Glutamatergic neuron (in vitro differentiated cells): ENCODE results near the gene AHSP. TPM values are rescaled to one million over a fixed set of nuclear protein-coding genes. Genes with fewer than 3 reads are reported as not detected.

ENCODE experiments used
- DNase-seq: peaks from one replicate; pipeline ENCODE4 v3.0.0; 2022
- H3K27ac Mint-ChIP-seq: one replicate; pipeline ENCODE4 v1.8.0; 2020; ENCODE audit warnings: mild to moderate bottlenecking, mixed read lengths, inconsistent platforms; ENCODE audit not compliant: unreplicated experiment
- H3K27me3 Mint-ChIP-seq: one replicate; pipeline ENCODE4 v1.8.0; 2020; ENCODE audit warnings: mild to moderate bottlenecking, moderate library complexity, mixed read lengths, inconsistent platforms; ENCODE audit not compliant: unreplicated experiment
- H3K36me3 Mint-ChIP-seq: one replicate; pipeline ENCODE4 v1.8.0; 2020; ENCODE audit warnings: mild to moderate bottlenecking, mixed read lengths, inconsistent platforms; ENCODE audit not compliant: unreplicated experiment
- H3K4me1 Mint-ChIP-seq: one replicate; pipeline ENCODE4 v1.8.0; 2020; ENCODE audit warnings: mild to moderate bottlenecking, low read depth, mixed read lengths, inconsistent platforms; ENCODE audit not compliant: unreplicated experiment
- H3K4me3 Mint-ChIP-seq: one replicate; pipeline ENCODE4 v1.8.0; 2020; ENCODE audit warnings: mild to moderate bottlenecking, mixed read lengths, inconsistent platforms; ENCODE audit not compliant: unreplicated experiment
- H3K9me3 Mint-ChIP-seq: one replicate; pipeline ENCODE4 v1.8.0; 2020; ENCODE audit warnings: mild to moderate bottlenecking, moderate library complexity, mixed read lengths, inconsistent platforms; ENCODE audit not compliant: unreplicated experiment
- CTCF ChIP-seq: fragments of 200-600 bp; sonication (generic); IDR thresholded peaks from one replicate; pipeline ENCODE4 v1.5.0; 2021; ENCODE audit not compliant: partially characterized antibody, unreplicated experiment
- total RNA-seq: library from RNA; stranded (reverse); fragmentation: NEBNext Ultra II Directional; extraction: Animal tissue kit (Norgen Biotek cat#: 25700); gene quantifications from one replicate; pipeline ENCODE4 v1.2.1, GENCODE V29; 2021; ENCODE audit not compliant: unreplicated experiment

AHSP gene
- total RNA-seq, 1 donor from 2014 or later, result not detected

GRCh38 chr16:31491778-31492418 is 35.8 kb upstream of the AHSP start:
- peaks cover 19% of the 10 kb centered on the region for H3K36me3 Mint-ChIP-seq
- no peaks in the 10 kb centered on the region for H3K4me1 Mint-ChIP-seq
- H3K27me3 Mint-ChIP-seq, result peaks cover 19% of the 10 kb centered on the region
- DNase-seq, result no peak
- no peak for TF ChIP-seq CTCF
- H3K27ac Mint-ChIP-seq, result no peak overlapping the region
- peaks cover 6% of the 10 kb centered on the region for H3K9me3 Mint-ChIP-seq
- no peak overlapping the region for H3K4me3 Mint-ChIP-seq

GRCh38 chr16:31493506-31494125 is 34.1 kb upstream of the AHSP start:
- H3K4me1 Mint-ChIP-seq, result no peaks in the 10 kb centered on the region
- no peak for DNase-seq
- H3K9me3 Mint-ChIP-seq, result peaks cover 6% of the 10 kb centered on the region
- TF ChIP-seq CTCF, result no peak
- no peak overlapping the region for H3K27ac Mint-ChIP-seq
- no peak overlapping the region for H3K4me3 Mint-ChIP-seq
- peaks cover 14% of the 10 kb centered on the region for H3K27me3 Mint-ChIP-seq
- peaks cover 19% of the 10 kb centered on the region for H3K36me3 Mint-ChIP-seq

- peaks cover 8% of the 10 kb centered on the region for H3K27me3 Mint-ChIP-seq
- no peak for TF ChIP-seq CTCF
- H3K9me3 Mint-ChIP-seq, result peaks cover 1% of the 10 kb centered on the region
- H3K4me1 Mint-ChIP-seq, result no peaks in the 10 kb centered on the region
- H3K36me3 Mint-ChIP-seq, result peaks cover 8% of the 10 kb centered on the region
- H3K4me3 Mint-ChIP-seq, result no peak overlapping the region
- DNase-seq, result no peak
- no peak overlapping the region for H3K27ac Mint-ChIP-seq
These were observed 31.0 kb upstream of the AHSP start for GRCh38 chr16:31496670-31497069.

GRCh38 chr16:31498493-31498892 is 29.2 kb upstream of the AHSP start:
- peaks cover 3% of the 10 kb centered on the region for H3K27me3 Mint-ChIP-seq
- TF ChIP-seq CTCF, result no peak
- no peak overlapping the region for H3K27ac Mint-ChIP-seq
- peaks cover 1% of the 10 kb centered on the region for H3K36me3 Mint-ChIP-seq
- H3K4me1 Mint-ChIP-seq, result no peaks in the 10 kb centered on the region
- DNase-seq, result no peak
- H3K9me3 Mint-ChIP-seq, result peaks cover 1% of the 10 kb centered on the region
- no peak overlapping the region for H3K4me3 Mint-ChIP-seq

- no peak for DNase-seq
- no peak overlapping the region for H3K27ac Mint-ChIP-seq
- H3K36me3 Mint-ChIP-seq, result no peaks in the 10 kb centered on the region
- peaks cover 3% of the 10 kb centered on the region for H3K27me3 Mint-ChIP-seq
- H3K9me3 Mint-ChIP-seq, result peaks cover 1% of the 10 kb centered on the region
- TF ChIP-seq CTCF, result no peak
- no peak overlapping the region for H3K4me3 Mint-ChIP-seq
- H3K4me1 Mint-ChIP-seq, result no peaks in the 10 kb centered on the region
These were observed 27.8 kb upstream of the AHSP start for GRCh38 chr16:31499928-31500327.
